Neural cell (in vitro differentiated cells): ENCODE results near the gene RAPGEF4. TPM values are rescaled to one million over a fixed set of nuclear protein-coding genes. Genes with fewer than 3 reads are reported as not detected.

Experiments
- H2AFZ ChIP-seq: fragments of 200-600, 300-800 bp; sonication (generic), shearing (Covaris generic); 2 replicates; pipeline ENCODE4 v1.6.0; 2014; ENCODE audit warnings: low read depth, mild to moderate bottlenecking, antibody characterized with exemption, low read length, moderate library complexity
- H3F3A ChIP-seq: fragments of 200-600 bp; shearing (Covaris generic); 2 replicates; pipeline ENCODE4 v1.6.1; 2016; ENCODE audit warnings: mild to moderate bottlenecking, moderate library complexity, mixed read lengths, antibody characterized with exemption, low read length; ENCODE audit not compliant: insufficient read depth, poor library complexity, severe bottlenecking
- H3K27ac ChIP-seq: fragments of 200-600, 300-800 bp; sonication (generic), shearing (Covaris generic); 2 replicates; pipeline ENCODE4 v1.5.1; 2014; ENCODE audit warnings: mild to moderate bottlenecking, low read length, moderate library complexity
- H3K27me3 ChIP-seq: fragments of 300-800, 200-600 bp; sonication (generic), shearing (Covaris generic); 2 replicates; pipeline ENCODE4 v1.6.0; 2014; ENCODE audit warnings: mild to moderate bottlenecking, low read depth, low read length, moderate library complexity; ENCODE audit not compliant: insufficient read depth
- H3K36me3 ChIP-seq: fragments of 300-800, 200-600 bp; sonication (generic), shearing (Covaris generic); 2 replicates; pipeline ENCODE4 v1.5.1; 2014; ENCODE audit warnings: mild to moderate bottlenecking, antibody characterized with exemption, low read length, moderate library complexity; ENCODE audit not compliant: insufficient read depth
- H3K4me2 ChIP-seq: fragments of 300-800, 200-600 bp; sonication (generic), shearing (Covaris generic); 2 replicates; pipeline ENCODE4 v1.6.0; 2014; ENCODE audit warnings: mild to moderate bottlenecking, low read length
- H3K4me3 ChIP-seq: fragments of 300-800, 200-600 bp; sonication (generic), shearing (Covaris generic); 2 replicates; pipeline ENCODE4 v1.5.1; 2014; ENCODE audit warnings: mild to moderate bottlenecking, low read length, moderate library complexity
- H3K79me2 ChIP-seq: fragments of 200-600 bp; shearing (Covaris generic); replicated peaks from 2 replicates; pipeline ENCODE4 v1.6.0; 2014; ENCODE audit warnings: mild to moderate bottlenecking, low read length, moderate library complexity; ENCODE audit not compliant: insufficient read depth
- H3K9ac ChIP-seq: fragments of 300-800, 200-600 bp; sonication (generic), shearing (Covaris generic); 2 replicates; pipeline ENCODE4 v1.6.1; 2016; ENCODE audit warnings: mild to moderate bottlenecking, low read length, mixed read lengths
- H3K9me2 ChIP-seq: fragments of 200-600 bp; shearing (Covaris generic); 2 replicates; pipeline ENCODE4 v1.6.1; 2016; ENCODE audit warnings: mild to moderate bottlenecking, low read length, mixed read lengths; ENCODE audit not compliant: insufficient read depth
- H3K9me3 ChIP-seq: fragments of 200-600, 300-800 bp; sonication (generic), shearing (Covaris generic); 2 replicates; pipeline ENCODE4 v1.6.1; 2016; ENCODE audit warnings: mild to moderate bottlenecking, mixed run types, low read length, moderate library complexity, mixed read lengths
- H4K20me1 ChIP-seq: fragments of 200-600 bp; shearing (Covaris generic); 2 replicates; pipeline ENCODE4 v1.6.1; 2016; ENCODE audit warnings: mild to moderate bottlenecking, mixed run types; ENCODE audit not compliant: insufficient read depth
- CTCF ChIP-seq: fragments of 450-650 bp; IDR thresholded peaks from 2 replicates; pipeline ENCODE4 v1.5.1; 2014; ENCODE audit warnings: antibody characterized with exemption, mild to moderate bottlenecking, moderate library complexity; ENCODE audit not compliant: poor library complexity, severe bottlenecking
- EP300 ChIP-seq: fragments of 450-650 bp; conservative IDR thresholded peaks from 2 replicates; pipeline ENCODE4 v1.6.1; 2014; ENCODE audit warnings: antibody characterized with exemption, mild to moderate bottlenecking, moderate library complexity; ENCODE audit not compliant: poor library complexity, severe bottlenecking
- EZH2 ChIP-seq: fragments of 200-600, 300-800 bp; shearing (Covaris generic), sonication (generic); IDR thresholded peaks from 2 replicates; pipeline ENCODE4 v1.6.1; 2014; ENCODE audit warnings: antibody characterized with exemption, low read length, borderline replicate concordance, mild to moderate bottlenecking; ENCODE audit not compliant: insufficient read depth, poor library complexity, severe bottlenecking
- MXI1 ChIP-seq: fragments of 450-650 bp; conservative IDR thresholded peaks from 2 replicates; pipeline ENCODE4 v1.6.1; 2014; ENCODE audit warnings: antibody characterized with exemption, mild to moderate bottlenecking; ENCODE audit not compliant: poor library complexity, severe bottlenecking
- POLR2AphosphoS5 ChIP-seq: IDR thresholded peaks from 2 replicates; pipeline ENCODE4 v1.6.1; 2012
- RAD21 ChIP-seq: fragments of 450-650 bp; conservative IDR thresholded peaks from 2 replicates; pipeline ENCODE4 v1.6.1; 2014; ENCODE audit warnings: antibody characterized with exemption, mild to moderate bottlenecking, moderate library complexity
- REST ChIP-seq: IDR thresholded peaks from 2 replicates; pipeline ENCODE4 v1.6.1; 2012; ENCODE audit warnings: borderline replicate concordance
- SMC3 ChIP-seq: fragments of 450-650 bp; conservative IDR thresholded peaks from 2 replicates; pipeline ENCODE4 v1.6.1; 2014; ENCODE audit warnings: antibody characterized with exemption, mild to moderate bottlenecking, moderate library complexity; ENCODE audit not compliant: poor library complexity
- TAF1 ChIP-seq: IDR thresholded peaks from 2 replicates; pipeline ENCODE4 v1.6.1; 2012; ENCODE audit warnings: low read depth
- polyA plus RNA-seq: library from polyadenylated mRNA; depleted of rRNA; stranded (reverse); fragments of >200 nt; gene quantifications from 2 replicates; pipeline ENCODE4 v1.2.3, GENCODE V29; 2014

RAPGEF4 gene
- polyA plus RNA-seq, 1 donor from 2014 or later, result 10.4 TPM

- Histone ChIP-seq H3K79me2 (no peaks in the 10 kb centered on the region), H3K27me3 (no peaks in the 10 kb centered on the region), H4K20me1 (no peaks in the 10 kb centered on the region), H3K9me3 (no peaks in the 10 kb centered on the region), H3K36me3 (no peaks in the 10 kb centered on the region), H3K4me2 (no peak overlapping the region), H3F3A (no peaks in the 10 kb centered on the region), H3K4me3 (no peak overlapping the region), H3K9ac (no peak overlapping the region), H3K9me2 (no peaks in the 10 kb centered on the region), H2AFZ (no peak overlapping the region), H3K27ac (no peak overlapping the region)
- no peak for TF ChIP-seq EZH2
- TF ChIP-seq REST, result no peak
- TF ChIP-seq MXI1, result no peak
- TF ChIP-seq TAF1, result no peak
- TF ChIP-seq RAD21, result no peak
Observed at GRCh38 chr2:173017646-173018420, 282.2 kb downstream of the RAPGEF4 start.

GRCh38 chr2:173019755-173020154, 284.1 kb downstream of the RAPGEF4 start:
- Histone ChIP-seq H3K4me3 (no peak overlapping the region), H3K36me3 (no peaks in the 10 kb centered on the region), H3K4me2 (no peak overlapping the region), H3K27me3 (no peaks in the 10 kb centered on the region), H4K20me1 (no peaks in the 10 kb centered on the region), H3K9me3 (no peaks in the 10 kb centered on the region), H3K9ac (no peak overlapping the region), H3F3A (no peaks in the 10 kb centered on the region), H3K9me2 (no peaks in the 10 kb centered on the region), H2AFZ (no peak overlapping the region), H3K79me2 (no peaks in the 10 kb centered on the region), H3K27ac (no peak overlapping the region)
- no peak for TF ChIP-seq EP300
- TF ChIP-seq CTCF, result no peak
- TF ChIP-seq SMC3, result no peak
- TF ChIP-seq POLR2AphosphoS5, result no peak
- TF ChIP-seq TAF1, result no peak
- TF ChIP-seq REST, result no peak
- TF ChIP-seq MXI1, result no peak
- TF ChIP-seq EZH2, result no peak
- TF ChIP-seq RAD21, result no peak
